NCI-H748 (cell line): Measurements from ENCODE around the gene RNF150.
"Not testable (repeated sequence)": the region's sequence is repeated elsewhere in the genome, so short reads cannot be mapped to it uniquely, and the experiment has no call there.

Experiments used
- DNase-seq: peaks from one replicate; lab custom pipeline; 2025; ENCODE audit not compliant: unreplicated experiment; lab: John Stamatoyannopoulos, UW

The RNF150 gene

GRCh38 chr4:140834839-140835495 is 298.3 kb downstream of the RNF150 start:
- DNase-seq = no peak

- DNase-seq = no peak
Observed at GRCh38 chr4:140833280-140833679, 300.0 kb downstream of the RNF150 start.

GRCh38 chr4:140829825-140830224 is 303.4 kb downstream of the RNF150 start:
- no peak for DNase-seq

- no peak for DNase-seq
Observed at GRCh38 chr4:140826701-140827027, 306.6 kb downstream of the RNF150 start.

- not testable (repeated sequence) for DNase-seq
Observed at GRCh38 chr4:140820520-140820919, 312.7 kb downstream of the RNF150 start.

GRCh38 chr4:140819610-140820009 is 313.7 kb downstream of the RNF150 start:
- DNase-seq = no peak

GRCh38 chr4:140818433-140818832 is 314.8 kb downstream of the RNF150 start:
- DNase-seq = no peak

GRCh38 chr4:140816806-140817510 is 316.3 kb downstream of the RNF150 start:
- peak; percentile 19 for DNase-seq

GRCh38 chr4:140813804-140814203 is 319.5 kb downstream of the RNF150 start:
- no peak for DNase-seq

- no peak for DNase-seq
Observed at GRCh38 chr4:140812916-140813315, 320.4 kb downstream of the RNF150 start.

- DNase-seq = no peak
Observed at GRCh38 chr4:140811429-140811828, 321.8 kb downstream of the RNF150 start.

- DNase-seq = not testable (repeated sequence)
Observed at GRCh38 chr4:140810591-140811169, 322.6 kb downstream of the RNF150 start.
